ENCODE data around the gene RNF217.
A peak's percentile ranks its signal among the peaks of the same experiment; 100 is the strongest.
"Not testable (repeated sequence)": the region's sequence is repeated elsewhere in the genome, so short reads cannot be mapped to it uniquely, and the experiment has no call there.

The RNF217 gene

DNA sequence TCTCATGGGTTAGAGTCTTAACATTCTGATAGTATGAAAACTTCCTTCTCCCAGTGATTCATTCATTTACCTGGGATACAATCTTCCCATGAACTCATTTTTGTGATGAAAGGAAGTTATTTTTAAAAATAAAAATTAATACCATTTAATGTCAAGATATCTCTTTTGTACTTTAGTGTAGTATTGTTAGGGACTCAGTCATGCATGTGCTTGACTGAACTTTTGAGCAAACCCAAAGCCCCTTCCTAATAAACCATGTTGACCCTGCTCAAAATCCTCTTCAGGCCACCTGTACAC is 52.4 kb downstream of the RNF217 start:
- no peak for DNase-seq (ENCODE audit: low spot score)

DNA sequence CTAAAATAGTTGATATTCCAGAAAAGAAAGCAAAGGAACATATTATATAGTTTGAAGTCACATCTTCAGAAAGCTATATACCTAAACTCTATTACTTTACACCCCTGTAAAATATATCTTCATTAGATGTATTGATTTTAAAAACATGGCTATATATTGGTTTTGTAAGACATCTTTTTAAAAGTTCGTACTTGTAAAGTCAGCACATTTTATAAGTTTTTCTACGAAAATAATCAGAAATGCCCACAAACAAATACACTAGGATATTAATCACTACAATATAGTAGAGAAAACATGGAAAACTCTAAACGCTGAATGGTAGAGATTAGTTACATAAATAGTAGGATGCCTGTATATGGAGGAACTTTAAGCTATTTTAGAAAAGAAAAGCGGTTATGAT is 52.9 kb downstream of the RNF217 start:
- DNase-seq (ENCODE audit: low spot score): no peak

DNA sequence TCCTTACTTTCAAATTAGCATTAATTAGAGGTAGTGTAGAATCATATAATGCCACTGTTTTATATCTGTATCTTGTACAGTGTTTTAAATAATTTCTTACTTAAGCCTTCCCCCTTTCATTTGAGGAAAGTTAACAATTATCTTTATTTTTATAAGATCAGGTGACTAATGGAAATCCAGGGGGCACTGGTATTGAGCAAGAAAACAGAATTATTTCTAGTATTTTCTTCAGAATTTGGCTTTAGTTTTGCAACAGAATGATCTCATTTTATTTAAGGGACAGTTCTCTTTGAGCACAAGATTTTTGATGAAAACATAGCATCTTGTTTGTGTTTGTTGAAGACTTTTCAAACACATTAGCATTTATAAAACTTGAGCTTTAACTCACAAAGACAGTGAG is 55.9 kb downstream of the RNF217 start:
- DNase-seq (ENCODE audit: low spot score): no peak

DNA sequence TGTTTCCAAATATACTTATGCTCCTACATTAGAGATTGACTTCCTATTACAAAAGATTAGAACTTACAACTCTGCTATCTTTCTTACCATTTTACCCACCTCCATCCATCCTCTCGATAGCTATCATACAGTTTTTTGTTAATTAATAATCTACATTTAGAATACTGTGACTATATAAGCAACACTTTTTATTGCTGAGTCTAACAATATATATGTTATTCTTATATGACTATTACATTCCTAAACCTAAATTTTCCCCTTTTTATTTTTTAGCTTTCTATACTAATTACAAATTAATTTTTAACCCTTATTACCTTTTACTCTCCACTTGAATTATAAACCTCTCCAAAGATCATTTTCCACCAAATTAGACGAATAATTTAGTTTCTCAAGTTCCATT is 57.0 kb downstream of the RNF217 start:
- no peak for DNase-seq (ENCODE audit: low spot score)

DNA sequence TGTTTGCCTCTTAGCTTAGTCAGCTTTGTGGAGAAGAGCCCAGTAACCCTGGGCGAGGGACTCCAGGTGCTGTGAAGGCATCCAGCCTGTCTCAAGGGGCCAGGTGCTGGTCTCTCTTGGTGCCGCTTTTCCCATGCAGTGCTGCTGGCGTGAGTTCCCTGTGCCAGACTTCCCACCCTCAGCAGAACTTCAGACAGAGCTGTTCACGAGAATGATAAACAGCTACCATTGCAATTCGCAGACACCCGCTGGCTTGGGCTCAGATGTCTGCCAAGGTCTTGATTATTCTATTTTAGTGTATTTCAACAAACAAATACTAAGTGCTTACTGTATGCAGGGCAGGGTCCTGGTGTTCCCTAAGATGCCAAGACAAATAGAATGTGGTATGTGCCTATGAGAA is 57.7 kb downstream of the RNF217 start:
- no peak for DNase-seq (ENCODE audit: low spot score)

DNA sequence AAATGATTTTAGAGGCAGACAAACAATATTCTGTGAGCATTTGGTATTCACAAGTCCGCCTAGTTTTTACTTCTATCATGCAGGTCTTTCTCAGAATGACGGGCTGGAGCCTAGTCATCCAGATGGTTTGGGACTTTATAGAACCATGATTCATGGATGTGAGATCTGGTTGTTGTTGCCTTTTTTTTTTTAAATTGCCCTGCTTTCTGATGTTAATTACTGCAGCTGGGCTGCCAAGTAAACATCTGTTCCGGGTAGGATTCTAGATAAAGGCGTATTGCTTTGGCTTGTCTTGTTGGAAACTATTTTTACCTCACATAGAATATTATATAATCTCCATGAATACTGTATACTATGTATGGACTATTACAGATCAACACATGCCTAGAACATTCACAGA is 58.1 kb downstream of the RNF217 start:
- DNase-seq (ENCODE audit: low spot score): no peak

DNA sequence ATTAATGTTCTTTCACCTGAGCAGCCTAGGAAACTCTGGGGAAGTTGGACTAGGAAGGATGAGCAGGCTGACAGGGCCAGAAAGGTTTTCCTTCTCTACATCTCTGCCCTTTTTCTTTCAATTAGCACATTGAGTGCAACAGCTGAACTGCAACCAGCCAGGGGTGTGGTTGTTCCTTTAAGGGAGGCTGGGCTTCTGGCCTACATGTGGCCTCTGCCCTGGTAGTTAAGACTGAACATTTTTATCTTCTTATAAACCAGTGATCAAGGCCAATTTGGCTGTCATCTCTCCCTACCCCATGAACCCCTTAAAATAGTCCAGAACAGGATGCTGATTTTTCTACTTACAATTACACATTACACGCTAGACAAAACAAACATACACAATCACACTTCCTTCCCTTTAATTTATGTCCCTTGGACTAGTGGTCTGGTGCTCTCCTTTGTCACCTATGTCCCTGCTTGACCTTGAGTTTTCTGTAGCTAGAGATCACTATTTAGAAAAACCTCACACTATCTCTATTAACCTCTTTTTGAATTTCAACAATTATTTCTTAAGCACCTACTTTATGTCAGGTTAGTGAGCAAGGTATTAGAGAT is 60.3 kb downstream of the RNF217 start:
- DNase-seq (ENCODE audit: low spot score): no peak

DNA sequence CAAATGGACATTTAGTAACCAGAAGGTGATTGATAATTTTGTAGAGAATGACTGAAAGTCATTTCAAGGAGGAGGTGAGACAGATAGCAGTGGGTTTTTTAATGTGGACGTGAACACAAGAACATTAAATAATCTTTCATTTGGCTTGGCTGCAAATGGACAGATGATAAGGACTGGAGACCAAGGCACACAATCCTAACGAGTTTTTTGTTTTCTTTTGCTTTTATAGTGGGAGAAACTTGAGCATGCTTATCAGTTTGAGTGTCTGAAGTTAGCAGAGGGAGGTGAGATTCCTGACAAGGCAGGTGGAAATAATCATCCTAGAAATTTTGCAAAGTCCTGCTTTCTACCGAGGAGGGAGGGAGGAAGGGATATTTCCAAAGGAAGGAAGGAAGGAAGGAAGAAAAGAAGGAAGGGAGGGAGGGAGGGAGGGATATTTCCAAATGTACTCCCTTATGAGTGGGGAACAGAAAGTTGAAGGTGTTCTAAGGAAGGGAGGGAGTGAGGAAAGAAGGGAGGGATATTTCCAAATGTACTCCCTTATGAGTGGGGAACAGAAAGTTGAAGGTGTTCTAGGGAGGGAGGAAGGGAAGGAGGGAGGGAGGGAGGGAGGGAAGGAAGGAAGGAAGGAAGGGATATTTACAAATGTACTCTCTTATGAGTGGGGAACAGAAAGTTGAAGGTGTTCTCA is 63.1 kb downstream of the RNF217 start:
- DNase-seq (ENCODE audit: low spot score): no peak

DNA sequence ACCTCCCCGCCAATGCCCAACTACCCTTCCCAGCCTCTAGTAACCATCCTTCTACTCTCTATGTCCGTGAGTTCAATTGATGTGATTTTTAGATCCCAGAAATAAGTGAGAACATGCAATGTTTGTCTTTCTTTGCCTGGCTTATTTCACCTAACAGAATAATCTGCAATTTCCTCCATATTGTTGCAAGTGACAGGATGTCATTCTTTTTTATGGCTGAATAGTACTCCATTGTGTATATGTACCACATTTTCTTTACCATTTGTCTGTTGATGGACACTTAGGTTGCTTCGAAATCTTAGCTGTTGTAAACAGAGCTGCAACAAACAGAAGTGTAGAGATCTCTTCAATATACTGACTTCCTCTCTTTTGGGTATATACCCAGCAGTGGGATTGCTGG is 65.0 kb downstream of the RNF217 start:
- no peak for DNase-seq (ENCODE audit: low spot score)

DNA sequence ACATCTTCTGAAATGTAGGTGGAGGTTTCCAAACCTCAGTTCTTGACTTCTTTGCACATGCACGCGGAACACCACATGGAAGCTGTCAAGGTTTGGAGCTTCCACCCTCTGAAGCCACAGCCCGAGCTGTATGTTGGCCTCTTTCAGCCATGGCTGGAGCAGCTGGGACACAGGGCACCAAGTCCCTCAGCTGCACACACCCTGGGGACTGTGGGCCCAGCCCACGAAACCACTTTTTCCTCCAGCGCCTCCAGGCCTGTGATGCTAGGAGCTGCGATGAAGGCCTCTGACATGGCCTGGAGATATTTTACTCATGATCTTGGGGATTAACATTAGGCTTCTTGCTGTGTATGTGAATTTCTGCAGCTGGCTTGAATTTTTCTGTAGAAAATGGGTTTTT is 68.7 kb downstream of the RNF217 start:
- DNase-seq (ENCODE audit: low spot score): no peak

DNA sequence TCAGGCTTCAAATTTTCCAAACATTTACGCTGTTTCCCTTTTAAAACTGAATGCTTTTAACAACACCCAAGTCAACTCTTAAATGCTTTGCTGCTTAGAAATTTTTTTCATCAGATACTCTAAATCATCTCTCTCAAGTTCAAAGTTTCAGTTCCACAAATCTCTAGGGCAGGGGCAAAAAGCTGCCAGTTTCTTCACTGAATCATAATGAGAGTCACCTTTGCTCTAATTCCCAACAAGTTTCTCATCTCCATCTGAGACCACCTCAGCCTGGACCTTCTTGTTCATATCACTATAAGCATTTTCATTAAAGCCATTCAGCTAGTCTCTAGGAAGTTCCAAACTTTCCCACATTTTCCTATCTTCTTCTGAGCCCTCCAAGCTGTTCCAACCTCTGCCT is 69.1 kb downstream of the RNF217 start:
- no peak for DNase-seq (ENCODE audit: low spot score)

DNA sequence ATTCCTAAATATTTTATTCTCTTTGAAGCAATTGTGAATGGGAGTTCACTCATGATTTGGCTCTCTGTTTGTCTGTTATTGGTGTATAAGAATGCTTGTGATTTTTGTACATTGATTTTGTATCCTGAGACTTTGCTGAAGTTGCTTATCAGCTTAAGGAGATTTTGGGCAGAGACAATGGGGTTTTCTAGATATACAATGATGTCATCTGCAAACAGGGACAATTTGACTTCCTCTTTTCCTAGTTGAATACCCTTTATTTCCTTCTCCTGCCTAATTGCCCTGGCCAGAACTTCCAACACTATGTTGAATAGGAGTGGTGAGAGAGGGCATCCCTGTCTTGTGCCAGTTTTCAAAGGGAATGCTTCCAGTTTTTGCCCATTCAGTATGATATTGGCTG is 72.7 kb downstream of the RNF217 start:
- DNase-seq (ENCODE audit: low spot score): not testable (repeated sequence)

DNA sequence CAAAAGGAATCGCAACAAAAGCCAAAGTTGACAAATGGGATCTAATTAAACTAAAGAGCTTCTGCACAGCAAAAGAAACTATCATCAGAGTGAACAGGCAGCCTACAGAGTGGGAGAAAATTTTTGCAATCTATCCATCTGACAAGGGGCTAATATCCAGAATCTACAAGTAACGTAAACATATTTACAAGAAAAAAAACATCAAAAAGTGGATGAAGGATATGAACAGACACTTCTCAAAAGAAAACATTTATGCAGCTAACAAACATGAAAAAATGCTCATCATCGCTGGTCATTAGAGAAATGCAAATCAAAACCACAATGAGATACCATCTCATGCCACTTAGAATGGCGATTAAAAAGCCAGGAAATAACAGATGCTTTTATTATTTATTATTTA is 74.2 kb downstream of the RNF217 start:
- DNase-seq (ENCODE audit: low spot score): not testable (repeated sequence)

DNA sequence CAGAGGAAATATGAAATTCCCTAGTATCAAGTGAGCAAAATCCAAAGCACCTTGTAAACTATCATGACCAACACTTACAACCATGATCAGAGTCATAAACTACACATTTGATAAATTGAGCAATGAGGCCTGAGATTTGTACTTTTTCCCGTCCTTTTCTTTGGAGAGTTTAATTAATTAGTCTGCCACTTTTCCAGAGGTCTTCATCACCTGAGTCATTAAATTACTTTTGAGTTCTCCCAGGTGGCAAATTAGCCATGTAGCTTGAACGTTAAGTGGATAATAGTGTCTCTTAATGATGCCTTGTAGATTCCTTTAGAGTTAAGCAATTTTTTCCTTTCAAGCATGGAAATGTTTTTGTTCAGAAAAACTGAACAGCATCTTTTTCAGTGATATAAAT is 75.6 kb downstream of the RNF217 start:
- no peak for DNase-seq (ENCODE audit: low spot score)

DNA sequence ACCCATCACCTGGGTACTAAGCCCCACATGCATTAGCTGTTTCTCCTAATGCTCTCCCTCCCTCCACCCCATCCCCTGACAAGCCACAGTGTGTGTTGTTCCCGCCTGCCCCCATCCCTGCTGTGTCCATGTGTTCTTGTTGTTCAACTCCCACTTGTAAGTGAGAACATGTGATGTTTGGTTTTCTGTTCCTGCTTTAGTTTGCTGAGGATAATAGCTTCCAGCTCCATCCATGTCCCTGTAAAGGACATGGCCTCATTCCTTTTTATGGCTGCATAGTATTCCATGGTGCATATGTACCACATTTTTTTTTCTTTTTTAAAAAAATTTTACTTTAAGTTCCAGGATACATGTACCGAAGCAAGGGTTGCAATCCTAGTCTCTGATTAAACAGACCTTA is 76.7 kb downstream of the RNF217 start:
- DNase-seq (ENCODE audit: low spot score): no peak

DNA sequence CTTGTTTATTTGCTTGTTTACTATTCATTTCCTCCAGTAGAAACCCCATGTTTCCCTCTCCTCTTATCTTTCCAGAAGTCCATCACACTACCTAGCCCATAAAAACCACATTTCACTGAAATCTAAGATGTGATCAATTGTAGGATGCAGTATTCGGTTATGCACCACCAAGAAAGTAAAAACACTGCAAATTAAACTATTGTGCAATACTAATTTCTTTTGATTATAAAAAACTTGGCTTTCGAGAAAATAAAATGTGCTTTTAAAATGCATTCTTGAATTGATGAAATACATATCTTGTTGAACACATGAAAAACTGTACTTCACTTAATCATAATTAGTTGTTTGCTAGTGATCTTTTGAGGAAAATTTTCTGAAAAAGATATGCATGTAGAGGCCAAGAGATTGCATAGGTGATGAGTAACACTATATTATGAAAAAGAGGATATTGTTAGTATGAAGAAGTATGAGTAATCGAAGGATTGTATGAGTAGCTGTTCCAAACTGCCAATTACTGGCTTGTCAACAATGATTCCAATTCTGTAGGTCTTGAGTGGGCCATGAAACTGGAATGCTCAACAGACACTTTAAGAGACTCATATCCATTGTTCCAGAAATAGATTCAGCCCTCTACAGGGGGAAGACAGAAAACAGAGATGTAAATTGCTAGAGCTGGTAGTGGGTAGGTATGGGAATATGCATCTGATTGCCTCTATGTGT is 79.7 kb downstream of the RNF217 start:
- no peak for DNase-seq (ENCODE audit: low spot score)

DNA sequence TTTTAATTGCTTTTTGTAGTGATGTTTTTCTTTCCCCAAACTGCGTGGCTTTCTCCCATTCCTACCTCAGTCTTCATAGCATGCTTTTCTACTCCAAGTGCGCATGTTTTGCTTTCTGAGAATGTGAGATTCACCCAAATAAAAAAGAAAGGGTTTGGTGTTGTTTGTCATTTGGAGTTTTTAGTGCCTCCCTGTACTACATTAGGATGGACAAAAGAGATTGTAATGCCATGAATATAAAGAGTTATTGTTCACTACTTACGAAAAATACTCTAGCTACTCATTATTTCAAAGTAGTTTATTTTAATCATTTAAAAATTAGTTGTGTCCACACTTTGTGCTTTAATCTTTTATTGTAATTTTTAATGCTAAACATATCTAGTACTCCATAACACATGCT is 81.8 kb downstream of the RNF217 start:
- no peak for DNase-seq (ENCODE audit: low spot score)

DNA sequence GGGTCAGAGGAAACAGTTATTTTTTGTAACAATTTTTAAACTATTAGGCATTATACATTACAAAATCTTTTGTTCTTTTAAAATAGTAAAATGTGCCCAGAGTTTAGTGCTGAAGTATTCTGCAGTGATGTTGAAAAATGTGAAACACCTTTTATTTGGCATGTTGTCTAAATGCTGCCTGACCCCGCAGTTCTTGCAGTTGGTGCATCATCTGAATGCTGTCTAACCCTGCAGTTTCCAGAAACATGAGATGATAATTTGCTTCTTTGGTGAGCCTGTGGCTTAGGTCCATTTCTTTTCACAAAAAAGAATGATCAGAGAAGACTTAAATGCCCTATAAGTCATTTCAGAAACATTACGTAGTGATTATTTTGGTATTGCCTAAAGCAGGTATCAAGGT is 82.4 kb downstream of the RNF217 start:
- no peak for DNase-seq (ENCODE audit: low spot score)

DNA sequence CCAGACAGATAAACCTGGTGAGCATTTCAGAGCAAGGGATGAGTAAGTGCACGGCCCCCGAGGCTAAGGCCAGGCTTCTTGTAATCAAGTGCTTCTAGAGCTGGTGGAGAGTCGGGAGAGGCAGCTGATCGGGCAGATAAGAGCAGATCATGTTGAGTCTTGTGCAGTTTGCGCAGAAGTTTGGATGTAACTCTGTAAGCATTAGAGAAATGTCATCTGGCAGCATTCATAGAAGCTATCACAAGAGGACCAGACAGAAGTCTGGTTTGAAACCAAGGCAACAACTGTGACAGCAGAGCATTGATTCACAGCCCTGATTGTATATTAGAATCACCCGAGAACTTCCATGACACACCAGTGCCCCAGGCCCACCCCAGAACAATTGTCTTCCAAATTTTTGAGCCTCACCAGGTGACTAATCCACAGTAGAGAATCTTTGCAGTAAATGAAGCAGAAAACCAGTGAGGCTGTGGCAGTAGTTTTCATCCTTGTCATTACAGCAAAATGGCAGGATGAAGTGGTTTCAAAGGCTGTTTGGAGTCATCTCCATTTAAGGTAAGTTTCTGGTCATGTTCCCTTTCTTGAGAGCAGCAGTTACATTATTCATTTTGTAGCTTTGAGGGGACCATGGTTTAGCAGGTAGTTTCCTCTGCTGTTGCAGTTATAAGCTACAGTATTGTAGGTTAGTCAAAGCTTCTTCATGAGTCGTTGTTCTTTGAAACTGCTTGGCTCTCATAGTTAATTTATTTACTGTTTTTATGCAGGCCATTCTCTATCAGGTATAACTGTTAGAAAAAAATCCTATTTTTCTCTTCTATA is 84.1 kb downstream of the RNF217 start:
- DNase-seq (ENCODE audit: low spot score): no peak

DNA sequence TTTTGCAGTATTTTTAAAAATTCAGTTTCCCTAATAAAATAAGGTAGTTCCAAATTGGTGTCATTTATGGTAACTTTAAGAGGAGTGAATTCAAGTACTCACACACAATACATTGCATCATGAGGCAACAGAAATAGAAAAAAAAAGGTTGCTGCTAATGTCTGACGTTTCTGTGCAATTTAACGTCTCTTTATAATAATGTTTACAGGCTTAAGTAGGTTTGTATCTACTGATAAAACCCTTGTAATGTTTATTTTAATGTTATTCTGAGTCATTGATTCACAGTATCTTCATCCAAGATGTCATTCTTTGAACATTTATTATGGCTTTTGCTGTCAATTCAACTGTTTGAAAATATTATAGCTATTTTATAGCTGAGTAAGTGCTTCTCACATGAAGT is 86.0 kb downstream of the RNF217 start:
- no peak for DNase-seq (ENCODE audit: low spot score)

DNA sequence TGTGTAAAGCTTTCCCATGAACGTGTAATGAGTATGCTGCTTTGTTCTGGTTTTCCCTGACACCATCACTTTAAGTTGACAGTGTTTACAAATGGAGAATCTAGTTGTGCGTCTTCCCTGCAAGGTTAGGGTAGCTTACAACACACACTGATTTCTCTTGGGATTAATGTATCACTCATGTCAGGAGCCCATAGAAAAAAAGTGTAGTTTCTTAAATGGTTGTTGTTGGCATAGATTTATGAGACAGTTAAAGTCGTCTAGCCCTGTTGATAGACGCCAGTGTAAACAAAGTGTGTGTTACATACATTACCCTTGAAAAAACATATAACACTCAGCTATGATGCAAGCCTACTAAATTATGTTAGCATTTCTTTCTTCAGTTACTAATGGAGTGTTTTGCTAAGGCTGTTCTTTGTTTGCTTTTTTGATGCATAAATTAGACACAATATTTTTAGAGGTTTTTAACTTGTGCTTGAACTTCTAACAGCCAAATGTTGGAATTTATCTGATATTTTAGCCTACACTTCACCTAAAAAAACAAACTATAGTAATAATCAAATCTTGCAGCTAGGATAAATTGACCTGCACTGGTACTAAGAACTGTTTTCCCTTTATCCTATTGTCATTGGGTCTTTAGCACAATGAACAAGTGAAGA is 88.6 kb downstream of the RNF217 start:
- DNase-seq (ENCODE audit: low spot score): peak; percentile 4

DNA sequence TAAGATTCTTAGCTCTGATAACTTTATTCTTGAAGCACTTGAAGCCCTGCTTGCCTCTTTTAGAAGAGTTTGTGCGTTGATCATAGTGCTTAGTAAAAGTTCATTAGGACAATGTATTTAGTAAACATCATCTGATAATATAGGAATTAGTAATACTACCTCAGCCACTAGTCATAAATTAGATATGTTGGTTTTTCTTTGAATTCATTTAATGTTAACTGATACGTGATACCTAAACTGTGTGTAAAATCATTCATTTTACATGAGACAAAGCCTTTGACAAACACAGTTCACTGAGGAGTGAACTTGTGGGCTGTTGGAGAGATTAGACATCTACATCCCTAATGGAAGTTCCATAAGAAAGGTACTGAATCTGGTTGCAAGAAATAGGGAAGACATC is 91.6 kb downstream of the RNF217 start:
- no peak for DNase-seq (ENCODE audit: low spot score)
